Right ventricle myocardium inferior (tissue), 1 donor: ENCODE data around the gene ZNG1C. TPM values are rescaled to one million over a fixed set of nuclear protein-coding genes. Genes with fewer than 3 reads are reported as not detected.
"Not testable (repeated sequence)": the region's sequence is repeated elsewhere in the genome, so short reads cannot be mapped to it uniquely, and the experiment has no call there.

Experiments
- ATAC-seq: fragments of 200-7000 bp; cut with Tn5 transposase; one replicate; pipeline ENCODE4 v1.9.1; 2020; ENCODE audit warnings: mild to moderate bottlenecking, moderate library complexity
- DNase-seq: peaks from one replicate; pipeline ENCODE4 v3.0.0; 2021; ENCODE audit errors: missing footprints
- intact Hi-C: fragments of 100-400 bp; cut with DNase I; formaldehyde crosslinking; loops from one replicate; pipeline ENCODE4 v1.11.0; 2022
- total RNA-seq: library from RNA; stranded (reverse); fragmentation: NEBNext Ultra II Directional; extraction: Animal tissue kit (Norgen Biotek cat#: 25700); gene quantifications from one replicate; pipeline ENCODE4 v1.2.1, GENCODE V29; 2021
- donor health status: DM: no; HTN: yes; CAD: no; lungs with severe emphysema.

The ZNG1C gene
- total RNA-seq, 1 donor from 2014 or later: 12.7 TPM

- intact Hi-C loops, DNase-seq: not testable (repeated sequence)
- peak; percentile 48 for ATAC-seq
Measured at GRCh38 chr9:68336639-68337339, 95.0 kb downstream of the ZNG1C start.

GRCh38 chr9:68338000-68338399 lies 96.2 kb downstream of the ZNG1C start:
- ATAC-seq, intact Hi-C loops, DNase-seq: not testable (repeated sequence)

- intact Hi-C loops, DNase-seq: not testable (repeated sequence)
- ATAC-seq: peak; percentile 83
Measured at GRCh38 chr9:68342265-68343025, 100.7 kb downstream of the ZNG1C start.

GRCh38 chr9:68343242-68343641 lies 101.5 kb downstream of the ZNG1C start:
- DNase-seq, ATAC-seq, intact Hi-C loops: not testable (repeated sequence)

- ATAC-seq: peak; percentile 60
- DNase-seq, intact Hi-C loops: not testable (repeated sequence)
Measured at GRCh38 chr9:68343992-68344391, 102.2 kb downstream of the ZNG1C start.

Other genes starting within 250 kb of the ZNG1C start
- gene FOXD4L3, start 60.9 kb downstream of the ZNG1C start, total RNA-seq: not detected
- 151 TPM for gene PGM5, start 114.6 kb downstream of the ZNG1C start, total RNA-seq